Endothelial cell (in vitro differentiated cells): ENCODE data around the gene MED27. TPM values are rescaled to one million over a fixed set of nuclear protein-coding genes. Genes with fewer than 3 reads are reported as not detected.

Source experiments
- DNase-seq: peaks from one replicate; pipeline ENCODE4 v3.0.0; 2021; ENCODE audit warnings: low spot score
- H3K27ac Mint-ChIP-seq: one replicate; pipeline ENCODE4 v1.8.0; 2021; ENCODE audit warnings: mixed read lengths, inconsistent platforms; ENCODE audit not compliant: unreplicated experiment
- H3K27me3 Mint-ChIP-seq: one replicate; pipeline ENCODE4 v1.8.0; 2021; ENCODE audit warnings: mild to moderate bottlenecking, moderate library complexity, mixed read lengths, inconsistent platforms; ENCODE audit not compliant: unreplicated experiment
- H3K36me3 Mint-ChIP-seq: one replicate; pipeline ENCODE4 v1.8.0; 2021; ENCODE audit warnings: mild to moderate bottlenecking, low read depth, mixed read lengths, inconsistent platforms; ENCODE audit not compliant: unreplicated experiment
- H3K4me1 Mint-ChIP-seq: one replicate; pipeline ENCODE4 v1.8.0; 2021; ENCODE audit warnings: mild to moderate bottlenecking, mixed read lengths, inconsistent platforms; ENCODE audit not compliant: unreplicated experiment
- H3K4me3 Mint-ChIP-seq: one replicate; pipeline ENCODE4 v1.8.0; 2021; ENCODE audit warnings: mild to moderate bottlenecking, mixed read lengths, inconsistent platforms; ENCODE audit not compliant: unreplicated experiment
- H3K9me3 Mint-ChIP-seq: one replicate; pipeline ENCODE4 v1.8.0; 2021; ENCODE audit warnings: mixed read lengths, inconsistent platforms; ENCODE audit not compliant: unreplicated experiment
- CTCF ChIP-seq: fragments of 200-600 bp; sonication (generic); IDR thresholded peaks from one replicate; pipeline ENCODE4 v1.5.0; 2021; ENCODE audit warnings: antibody characterized with exemption; ENCODE audit not compliant: unreplicated experiment
- total RNA-seq: library from RNA; stranded (reverse); fragmentation: NEBNext Ultra II Directional; extraction: Animal tissue kit (Norgen Biotek cat#: 25700); gene quantifications from one replicate; pipeline ENCODE4 v1.2.1, GENCODE V29; 2021; ENCODE audit not compliant: unreplicated experiment

MED27 gene
- total RNA-seq, 1 donor from 2014 or later = 24.0 TPM

DNA sequence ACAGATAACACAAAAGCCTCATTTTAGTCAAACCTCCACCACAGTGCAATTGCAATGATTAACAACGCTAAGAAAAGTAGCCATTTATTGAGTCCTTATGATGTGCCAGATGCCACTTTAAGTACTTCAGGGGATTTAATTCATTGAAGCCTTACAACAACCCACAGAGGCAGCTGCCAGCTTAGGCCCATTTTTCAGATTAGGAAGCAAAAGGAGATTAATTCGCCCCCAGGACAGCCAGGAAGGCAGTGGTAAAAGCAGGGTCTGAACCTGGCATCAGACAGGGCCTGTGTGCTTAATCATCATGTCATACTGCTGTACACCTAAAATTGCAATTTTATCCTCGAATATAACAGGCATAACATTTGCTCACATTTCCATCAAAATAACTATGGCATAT, 23.9 kb downstream of the MED27 start:
- Mint-ChIP-seq H3K4me3 (no peak overlapping the region), H3K36me3 (peaks cover 13% of the 10 kb centered on the region), H3K9me3 (no peaks in the 10 kb centered on the region), H3K27ac (no peak overlapping the region), H3K4me1 (peaks cover 10% of the 10 kb centered on the region), H3K27me3 (no peaks in the 10 kb centered on the region)
- no peak for DNase-seq
- TF ChIP-seq CTCF = no peak

DNA sequence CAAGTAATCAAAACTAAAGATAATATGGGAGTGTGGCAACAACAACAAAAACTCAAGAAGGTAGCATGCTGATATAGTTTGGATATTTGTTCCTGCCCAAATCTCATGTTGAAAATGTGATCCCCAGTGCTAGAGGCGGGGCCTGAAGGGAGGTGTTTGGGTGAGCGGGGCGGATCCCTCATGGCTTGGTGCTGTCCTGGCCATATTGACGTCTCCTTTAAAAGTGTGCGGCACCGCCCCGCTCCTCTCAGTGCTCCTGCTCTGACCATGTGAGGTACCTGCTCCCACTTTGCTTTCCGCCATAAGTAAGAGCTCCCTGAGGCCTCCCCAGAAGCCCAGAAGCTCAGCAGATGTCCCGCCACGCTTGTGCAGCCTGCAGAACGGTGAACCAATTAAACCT, 25.6 kb downstream of the MED27 start:
- no peaks in the 10 kb centered on the region for H3K9me3 Mint-ChIP-seq
- no peak for DNase-seq
- H3K27ac Mint-ChIP-seq = no peak overlapping the region
- TF ChIP-seq CTCF = no peak
- peaks cover 8% of the 10 kb centered on the region for H3K36me3 Mint-ChIP-seq
- H3K4me3 Mint-ChIP-seq = no peak overlapping the region
- peaks cover 10% of the 10 kb centered on the region for H3K4me1 Mint-ChIP-seq
- no peaks in the 10 kb centered on the region for H3K27me3 Mint-ChIP-seq

- H3K36me3 Mint-ChIP-seq = no peaks in the 10 kb centered on the region
- H3K27ac Mint-ChIP-seq = no peak overlapping the region
- no peak overlapping the region for H3K4me3 Mint-ChIP-seq
- H3K27me3 Mint-ChIP-seq = no peaks in the 10 kb centered on the region
- peaks cover 10% of the 10 kb centered on the region for H3K4me1 Mint-ChIP-seq
- H3K9me3 Mint-ChIP-seq = no peaks in the 10 kb centered on the region
- TF ChIP-seq CTCF = no peak
- DNase-seq = no peak
These were observed 29.8 kb downstream of the MED27 start for GRCh38 chr9:132049900-132050299.

DNA sequence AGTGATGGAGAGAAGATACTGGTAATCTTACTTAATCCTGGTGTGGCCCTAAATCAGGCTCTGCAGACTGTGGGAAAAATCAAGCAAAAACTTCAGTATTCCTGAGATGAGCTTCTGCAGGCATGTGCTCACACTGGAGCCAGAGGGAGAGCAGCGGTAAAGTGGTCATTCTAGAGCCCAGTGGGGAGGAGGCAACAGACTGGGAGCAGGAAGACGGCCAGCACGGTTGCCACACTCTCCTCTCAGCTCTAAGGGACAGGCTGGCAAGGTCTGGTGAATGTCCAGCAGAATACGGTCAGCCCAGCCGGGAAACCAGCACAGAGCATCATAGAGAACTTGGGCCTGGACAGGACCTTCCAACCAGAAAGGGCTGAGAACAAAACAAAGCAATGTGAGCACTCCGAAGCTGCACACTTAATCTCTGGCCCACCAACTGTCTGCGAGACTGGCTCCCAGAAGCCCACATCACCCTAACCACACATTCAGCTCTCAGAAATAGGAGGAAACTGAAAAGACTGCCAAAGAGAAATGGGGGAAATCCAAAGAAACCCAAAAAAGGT, 30.3 kb downstream of the MED27 start:
- DNase-seq = no peak
- Mint-ChIP-seq H3K27me3 (peaks cover 1% of the 10 kb centered on the region), H3K36me3 (no peaks in the 10 kb centered on the region), H3K4me3 (no peak overlapping the region), H3K4me1 (peaks cover 6% of the 10 kb centered on the region), H3K27ac (no peak overlapping the region), H3K9me3 (no peaks in the 10 kb centered on the region)
- no peak for TF ChIP-seq CTCF

- H3K4me1 Mint-ChIP-seq = peaks cover 6% of the 10 kb centered on the region
- DNase-seq = no peak
- no peaks in the 10 kb centered on the region for H3K9me3 Mint-ChIP-seq
- H3K4me3 Mint-ChIP-seq = no peak overlapping the region
- no peaks in the 10 kb centered on the region for H3K36me3 Mint-ChIP-seq
- TF ChIP-seq CTCF = no peak
- H3K27me3 Mint-ChIP-seq = peaks cover 1% of the 10 kb centered on the region
- no peak overlapping the region for H3K27ac Mint-ChIP-seq
These were observed 31.5 kb downstream of the MED27 start for GRCh38 chr9:132048201-132048600.
